SIG-M5 treated with dmso at 0.1 percent for 504 hours (cell line): ENCODE measurements around the gene C9orf43.
"Not testable (repeated sequence)": the region's sequence is repeated elsewhere in the genome, so short reads cannot be mapped to it uniquely, and the experiment has no call there.

ENCODE experiments used
- DNase-seq: peaks from one replicate; lab custom pipeline; 2025; ENCODE audit not compliant: unreplicated experiment; lab: John Stamatoyannopoulos, UW

The C9orf43 gene

GRCh38 chr9:113381441-113381840, 29.1 kb upstream of the C9orf43 start:
- DNase-seq = not testable (repeated sequence)

- peak; percentile 73 for DNase-seq
These were observed 28.6 kb upstream of the C9orf43 start for GRCh38 chr9:113381909-113382411.

GRCh38 chr9:113386571-113387393, 23.8 kb upstream of the C9orf43 start:
- DNase-seq = peak; percentile 58

- no peak for DNase-seq
These were observed 22.9 kb upstream of the C9orf43 start for GRCh38 chr9:113387560-113388230.

- DNase-seq = no peak
These were observed 21.7 kb upstream of the C9orf43 start for GRCh38 chr9:113388833-113389232.

- no peak for DNase-seq
These were observed 21.1 kb upstream of the C9orf43 start for GRCh38 chr9:113389451-113389850.

- DNase-seq = no peak
These were observed 20.2 kb upstream of the C9orf43 start for GRCh38 chr9:113390192-113390960.

- DNase-seq = no peak
These were observed 18.6 kb upstream of the C9orf43 start for GRCh38 chr9:113391917-113392316.

GRCh38 chr9:113393281-113393680, 17.3 kb upstream of the C9orf43 start:
- DNase-seq = no peak

GRCh38 chr9:113395000-113395861, 15.3 kb upstream of the C9orf43 start:
- DNase-seq = no peak

GRCh38 chr9:113397203-113397631, 13.3 kb upstream of the C9orf43 start:
- no peak for DNase-seq

- DNase-seq = no peak
These were observed 11.8 kb upstream of the C9orf43 start for GRCh38 chr9:113398796-113399195.

GRCh38 chr9:113399646-113400200, 10.8 kb upstream of the C9orf43 start:
- no peak for DNase-seq

- peak; percentile 95 for DNase-seq
These were observed 9.3 kb upstream of the C9orf43 start, which contains the start of gene ALAD for GRCh38 chr9:113401027-113401792. ALAD (minus strand) TSS chr9:113401284; CDS start chr9:113393559, 7,725 bp downstream.

- DNase-seq = peak; percentile 92
These were observed 6.9 kb upstream of the C9orf43 start for GRCh38 chr9:113403646-113404045.

- DNase-seq = not testable (repeated sequence)
These were observed 4.2 kb upstream of the C9orf43 start for GRCh38 chr9:113406353-113406752.

- peak; percentile 77 for DNase-seq
These were observed 3.6 kb upstream of the C9orf43 start for GRCh38 chr9:113406873-113407511.

GRCh38 chr9:113409481-113409880, 1.1 kb upstream of the C9orf43 start:
- peak; percentile 15 for DNase-seq

- DNase-seq = no peak
These were observed 702 bp upstream of the C9orf43 start for GRCh38 chr9:113409883-113410206.
